Activated T-cell treated with anti-CD3 and anti-CD28 coated beads for 4 hours (primary cell): ENCODE results near the gene HACD4.

Source experiments
- DNase-seq: peaks from one replicate; pipeline ENCODE4 v3.0.0-alpha.2; 2020

Gene HACD4, protein sequence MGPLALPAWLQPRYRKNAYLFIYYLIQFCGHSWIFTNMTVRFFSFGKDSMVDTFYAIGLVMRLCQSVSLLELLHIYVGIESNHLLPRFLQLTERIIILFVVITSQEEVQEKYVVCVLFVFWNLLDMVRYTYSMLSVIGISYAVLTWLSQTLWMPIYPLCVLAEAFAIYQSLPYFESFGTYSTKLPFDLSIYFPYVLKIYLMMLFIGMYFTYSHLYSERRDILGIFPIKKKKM

DNA sequence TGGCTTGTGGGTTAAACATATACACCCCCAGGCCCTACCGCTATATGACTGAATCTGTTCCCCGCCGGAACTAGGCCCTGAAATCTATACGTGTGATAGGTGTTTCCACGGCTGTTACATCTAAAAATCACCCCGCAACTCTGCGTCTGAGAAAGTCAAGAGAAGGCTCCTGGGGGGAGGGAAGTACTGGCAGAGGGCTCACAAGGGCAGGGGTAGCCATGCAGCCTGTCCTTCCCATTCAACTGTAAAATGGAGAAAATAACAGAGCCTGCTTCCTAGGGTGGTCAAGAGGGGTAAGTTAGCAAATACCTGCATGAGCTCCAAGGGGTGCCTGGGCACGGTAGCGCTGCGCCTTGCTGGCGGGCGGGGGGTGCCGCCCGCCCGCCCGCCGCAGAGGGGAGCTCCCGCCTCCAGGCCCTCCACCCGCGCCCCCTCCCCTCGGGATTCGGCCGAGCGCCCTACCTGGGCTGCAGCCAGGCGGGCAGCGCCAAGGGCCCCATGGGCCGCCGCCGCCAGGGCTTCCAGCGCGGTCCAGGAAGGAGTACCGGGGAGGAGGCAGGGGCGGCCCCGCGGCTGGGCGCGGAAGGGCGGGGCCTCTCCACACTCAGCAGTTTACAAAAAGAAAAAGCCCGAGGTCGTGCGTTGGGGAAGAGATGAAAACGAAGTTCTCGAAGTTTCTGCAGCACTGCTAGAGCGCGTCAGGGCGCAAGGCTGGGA is at the start of gene HACD4:
HACD4 (minus strand) TSS at position 550 of the 717 bp plus-strand sequence; CDS start at position 500, 50 bp downstream.
- peak; percentile 50 for DNase-seq

DNA sequence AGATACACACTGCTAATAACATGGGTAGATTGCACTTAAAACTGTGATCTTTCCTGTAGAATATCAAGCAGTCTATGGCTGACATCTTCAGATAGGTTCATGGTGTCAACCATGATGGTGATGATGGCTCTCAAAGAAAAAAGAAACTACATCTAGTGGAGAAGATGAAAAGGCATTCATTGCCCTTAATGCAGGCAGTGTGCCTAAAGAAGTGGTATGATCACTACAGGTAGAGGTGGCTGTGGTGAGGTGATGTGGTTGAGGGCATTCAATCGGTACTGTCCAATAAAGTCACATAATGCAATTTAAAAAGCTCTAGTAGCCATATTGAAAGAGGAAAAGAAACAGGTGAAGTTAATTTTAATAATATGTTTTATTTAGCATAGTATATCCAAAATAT is 49.4 kb upstream of the HACD4 start:
- no peak for DNase-seq

DNA sequence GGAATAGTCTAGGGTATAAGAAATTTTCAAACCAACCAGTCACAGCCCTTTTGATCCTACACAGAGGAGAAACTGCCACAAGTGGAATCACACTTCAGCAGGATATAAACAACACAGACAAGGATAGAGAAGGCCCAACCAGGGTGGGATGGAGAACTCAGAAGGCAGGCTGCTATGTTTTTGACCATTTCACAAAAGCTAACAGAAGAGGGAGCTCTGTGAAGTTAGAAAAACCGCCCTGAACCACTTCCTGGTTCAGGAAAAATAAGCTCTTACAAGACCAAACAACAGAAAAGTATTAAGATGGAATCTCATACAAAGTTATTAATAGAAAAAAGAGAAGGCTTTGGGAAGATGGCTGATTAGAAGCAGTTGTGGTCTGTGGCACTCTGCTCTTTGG is 47.3 kb upstream of the HACD4 start:
- DNase-seq = no peak

- DNase-seq = no peak
These were observed 46.3 kb upstream of the HACD4 start, which contains the start of gene IFNB1 for GRCh38 chr9:21077781-21078180. TSS of gene IFNB1 (minus strand) at chr9:21077942. CDS start at chr9:21077869, 73 bp downstream.

DNA sequence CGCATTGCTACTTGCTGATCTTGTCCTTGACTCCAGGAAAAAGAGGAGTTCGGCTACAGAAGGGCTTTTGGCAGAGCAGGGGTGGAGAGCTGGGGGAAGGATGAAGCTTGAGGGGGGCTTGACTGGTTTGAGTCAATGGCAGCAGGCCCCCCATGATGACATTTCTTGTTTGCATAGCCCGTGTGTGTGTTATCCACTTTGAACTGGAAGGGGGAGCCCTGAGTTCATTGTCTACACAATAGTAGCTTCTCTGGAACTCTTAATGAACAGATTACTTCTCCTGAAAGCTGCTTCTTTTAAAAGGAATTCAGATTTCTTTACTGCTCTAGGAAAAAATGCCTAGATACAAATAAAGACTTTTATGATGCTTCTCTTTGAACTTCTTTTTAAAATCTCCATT is 44.0 kb upstream of the HACD4 start:
- DNase-seq = no peak

GRCh38 chr9:21070906-21071305 is 39.5 kb upstream of the HACD4 start:
- DNase-seq = no peak

DNA sequence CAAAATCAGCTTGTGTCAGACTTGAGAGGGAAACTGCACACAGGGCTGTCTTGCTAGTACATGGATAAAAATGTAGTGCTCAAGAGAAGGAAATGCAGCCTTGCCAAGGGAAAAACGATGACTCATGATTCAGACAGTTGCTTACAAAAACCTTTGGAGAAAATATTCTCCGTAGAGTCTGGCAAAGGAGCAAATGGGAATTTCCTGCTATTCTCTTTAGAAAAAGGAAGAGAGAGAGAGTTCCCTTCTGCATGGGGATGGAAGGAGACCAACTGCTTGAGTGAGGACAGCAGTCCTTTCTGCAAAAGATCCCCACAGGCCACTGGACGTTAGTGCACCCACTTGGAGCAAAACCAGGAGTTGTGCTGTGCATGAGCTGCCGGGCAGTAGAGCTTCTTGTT is 38.7 kb upstream of the HACD4 start:
- DNase-seq = no peak

DNA sequence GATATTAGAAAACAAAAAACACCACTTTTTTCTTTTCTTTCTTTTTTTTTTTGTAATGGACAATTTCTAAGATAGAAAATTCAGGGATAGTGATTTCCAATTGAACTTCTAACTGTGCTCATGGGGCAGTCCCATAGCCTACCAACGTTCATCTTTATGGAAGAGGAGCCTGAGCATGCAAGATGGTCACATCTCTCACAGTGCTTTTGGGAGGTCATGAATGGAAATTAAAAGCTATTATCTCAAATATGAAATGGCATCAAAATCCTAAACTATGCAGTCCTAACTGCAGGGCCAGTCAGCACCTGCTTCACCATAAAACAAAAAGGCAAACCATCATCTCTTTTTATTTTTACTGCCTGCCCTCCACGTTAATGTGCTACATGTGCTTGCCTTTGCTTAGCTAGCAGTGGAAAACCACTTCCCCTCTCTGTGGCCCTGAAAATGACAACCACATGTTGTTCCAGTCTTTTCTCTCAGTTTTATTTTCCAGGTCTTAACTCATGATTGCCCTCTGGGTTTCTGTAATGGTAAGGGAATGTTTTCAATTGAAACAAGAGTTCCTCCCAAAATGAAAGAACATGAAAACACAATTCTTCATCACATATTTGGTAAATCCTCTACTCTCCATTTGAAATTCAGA is 29.6 kb upstream of the HACD4 start:
- DNase-seq = no peak

GRCh38 chr9:21056931-21057330 is 25.5 kb upstream of the HACD4 start:
- no peak for DNase-seq

DNA sequence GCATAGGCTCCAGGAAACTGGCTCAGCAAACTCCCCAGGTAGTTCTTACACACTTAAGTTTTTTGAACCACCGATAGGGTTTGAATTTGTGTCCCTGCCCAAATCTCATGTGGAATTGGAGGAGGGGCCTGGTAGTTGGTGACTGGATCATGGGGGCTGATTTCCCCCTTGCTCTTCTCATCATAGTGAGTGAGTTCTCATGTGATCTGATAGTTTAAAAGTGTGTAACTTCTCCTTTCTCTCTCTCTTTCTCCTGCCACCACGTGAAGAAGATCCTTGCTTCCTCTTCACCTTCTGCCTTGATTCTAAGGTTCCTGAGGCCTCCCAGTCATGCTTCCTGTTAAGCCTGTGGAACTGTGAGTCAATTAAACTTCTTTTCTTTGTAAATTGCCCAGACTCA is 22.4 kb upstream of the HACD4 start:
- no peak for DNase-seq

- DNase-seq = no peak
These were observed 15.8 kb upstream of the HACD4 start for GRCh38 chr9:21047281-21047691.

GRCh38 chr9:21043841-21044240 is 12.4 kb upstream of the HACD4 start:
- DNase-seq = no peak

- DNase-seq = no peak
These were observed 11.0 kb upstream of the HACD4 start for GRCh38 chr9:21042466-21042865.

DNA sequence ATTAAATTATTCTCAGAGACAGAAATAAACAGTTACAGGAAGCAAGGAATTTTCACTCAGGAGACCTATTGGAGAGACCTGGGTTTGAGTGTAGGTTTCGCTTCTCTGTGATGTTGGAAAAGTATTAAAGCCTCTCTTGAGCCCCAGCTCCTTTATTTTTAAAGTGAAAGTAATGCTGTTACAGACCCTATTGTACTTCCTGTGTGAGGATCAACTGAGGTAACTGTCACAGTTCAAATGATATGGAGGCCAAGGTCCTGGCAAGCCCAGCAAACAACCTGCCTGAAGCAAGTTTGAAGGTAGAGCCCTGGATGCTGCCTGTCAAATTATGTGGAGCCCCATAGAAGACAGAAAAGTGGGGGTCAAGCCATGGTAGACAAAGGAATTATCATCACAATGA is 7.9 kb upstream of the HACD4 start:
- no peak for DNase-seq

DNA sequence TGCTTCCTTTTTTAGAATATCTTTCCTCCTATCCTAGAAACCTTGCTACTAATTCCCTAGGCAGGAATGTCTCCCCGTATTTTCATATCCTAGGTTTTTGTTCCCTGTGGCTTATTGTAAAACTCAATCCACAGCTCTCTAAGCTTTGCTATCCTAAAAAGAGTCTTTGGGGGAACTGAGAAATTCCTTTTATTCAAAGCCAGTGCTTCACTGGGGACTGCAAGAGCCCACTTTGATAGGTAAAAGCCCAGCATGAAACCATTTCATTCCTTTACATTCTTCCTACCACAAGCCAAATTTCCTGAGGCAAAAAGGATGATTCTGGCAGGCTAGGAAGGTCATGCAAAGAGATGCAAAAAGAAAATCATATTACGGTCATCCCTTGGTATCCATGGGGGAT is 5.8 kb upstream of the HACD4 start:
- DNase-seq = no peak

GRCh38 chr9:21031808-21032183 is 356 bp upstream of the HACD4 start:
- no peak for DNase-seq

DNA sequence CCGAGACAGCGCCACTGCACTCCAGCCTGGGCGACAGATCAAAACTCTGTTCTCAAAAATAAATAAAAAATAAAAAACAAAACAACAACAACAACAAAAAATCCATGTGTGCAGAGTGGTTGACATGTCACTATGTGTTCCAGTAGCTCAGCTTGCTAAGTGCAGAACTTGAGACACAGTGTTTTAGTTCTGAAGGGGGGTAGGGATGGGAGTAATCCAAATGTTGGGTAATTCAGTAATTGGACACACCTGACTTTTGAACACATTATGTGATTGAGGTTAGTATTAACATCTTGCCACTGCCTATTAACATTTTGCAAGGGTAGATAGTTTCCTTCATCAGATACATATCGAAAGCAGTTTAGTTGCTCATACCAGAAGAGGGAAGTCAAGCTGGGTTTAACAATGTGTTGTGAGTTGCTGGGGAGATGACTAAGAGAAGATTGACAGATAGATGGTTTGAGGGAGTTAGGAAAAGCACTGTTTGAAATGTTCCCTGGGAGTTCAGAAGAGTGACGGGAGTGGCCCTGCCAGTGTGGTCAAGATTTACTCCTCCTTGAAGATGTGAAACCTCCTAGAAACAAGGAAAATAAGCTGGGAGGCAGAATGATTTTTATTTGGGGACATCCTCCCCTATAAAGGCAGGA is 928 bp downstream of the HACD4 start:
- DNase-seq = peak; percentile 3

GRCh38 chr9:21029661-21030060 is 1.8 kb downstream of the HACD4 start:
- DNase-seq = no peak

- DNase-seq = no peak
These were observed 3.0 kb downstream of the HACD4 start for GRCh38 chr9:21028466-21028865.

GRCh38 chr9:21027295-21027694 is 4.1 kb downstream of the HACD4 start:
- DNase-seq = no peak

- no peak for DNase-seq
These were observed 7.6 kb downstream of the HACD4 start for GRCh38 chr9:21023861-21024260.

DNA sequence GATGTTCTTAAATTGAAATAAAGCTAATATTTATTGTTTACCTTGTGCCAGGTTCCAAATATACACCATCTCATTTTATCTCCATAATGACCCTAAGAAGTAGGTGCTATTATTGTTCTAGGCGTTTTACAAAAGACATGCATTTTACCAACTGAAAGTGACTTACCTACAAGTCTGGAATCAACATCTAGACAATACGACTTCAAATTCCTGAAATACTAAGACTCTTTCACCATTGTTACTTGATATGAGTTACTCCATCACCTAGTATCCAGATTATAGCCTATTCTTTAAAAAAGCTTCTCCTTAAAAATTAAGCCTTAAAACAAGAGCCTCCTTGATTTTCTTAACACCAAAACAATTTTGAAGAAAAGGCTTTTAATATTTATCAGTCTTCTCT is 13.3 kb downstream of the HACD4 start:
- DNase-seq = no peak

- no peak for DNase-seq
These were observed 14.5 kb downstream of the HACD4 start for GRCh38 chr9:21016701-21017491.
